ENCODE data around the gene BMPR1A. TPM values are rescaled to one million over a fixed set of nuclear protein-coding genes. Genes with fewer than 3 reads are reported as not detected.

Gene BMPR1A
- total and polyA plus RNA-seq, 2 of the 4 experiments (the other 2 are of a cell fraction), result 15.9 to 93.7 TPM

GRCh38 chr10:86850481-86850880, 94.1 kb downstream of the BMPR1A start:
- CTCF ChIA-PET, result interaction anchor here (2.0 kb wide), 1 partner anchor 10 kb away, joined by 4 read pairs; no protein-coding TSS in a partner anchor
- TF ChIP-seq, protein P1, sequence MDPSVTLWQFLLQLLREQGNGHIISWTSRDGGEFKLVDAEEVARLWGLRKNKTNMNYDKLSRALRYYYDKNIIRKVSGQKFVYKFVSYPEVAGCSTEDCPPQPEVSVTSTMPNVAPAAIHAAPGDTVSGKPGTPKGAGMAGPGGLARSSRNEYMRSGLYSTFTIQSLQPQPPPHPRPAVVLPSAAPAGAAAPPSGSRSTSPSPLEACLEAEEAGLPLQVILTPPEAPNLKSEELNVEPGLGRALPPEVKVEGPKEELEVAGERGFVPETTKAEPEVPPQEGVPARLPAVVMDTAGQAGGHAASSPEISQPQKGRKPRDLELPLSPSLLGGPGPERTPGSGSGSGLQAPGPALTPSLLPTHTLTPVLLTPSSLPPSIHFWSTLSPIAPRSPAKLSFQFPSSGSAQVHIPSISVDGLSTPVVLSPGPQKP (IDR thresholded peaks at IDR 0.05; ENCODE audit: borderline replicate concordance, low read depth, low read length), result no peak
- TF ChIP-seq, protein P2, sequence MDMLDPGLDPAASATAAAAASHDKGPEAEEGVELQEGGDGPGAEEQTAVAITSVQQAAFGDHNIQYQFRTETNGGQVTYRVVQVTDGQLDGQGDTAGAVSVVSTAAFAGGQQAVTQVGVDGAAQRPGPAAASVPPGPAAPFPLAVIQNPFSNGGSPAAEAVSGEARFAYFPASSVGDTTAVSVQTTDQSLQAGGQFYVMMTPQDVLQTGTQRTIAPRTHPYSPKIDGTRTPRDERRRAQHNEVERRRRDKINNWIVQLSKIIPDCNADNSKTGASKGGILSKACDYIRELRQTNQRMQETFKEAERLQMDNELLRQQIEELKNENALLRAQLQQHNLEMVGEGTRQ (IDR thresholded peaks at IDR 0.05; ENCODE audit: low read depth, low read length), result no peak
- no peak for TF ChIP-seq RCOR1 (IDR thresholded peaks at IDR 0.05; ENCODE audit: insufficient replicate concordance, low read length)
- TF ChIP-seq CEBPB (IDR thresholded peaks at IDR 0.05; ENCODE audit: low read depth, low read length), result no peak
- TF ChIP-seq SMC3 (IDR thresholded peaks at IDR 0.05; ENCODE audit: low read depth, low read length), result no peak
- H3K36me3 ChIP-seq (ENCODE audit: control insufficient read depth, insufficient read depth, low read length), result peaks cover under 1% of the 10 kb centered on the region; the same call in 1 of the 2 replicates
- H4K8ac ChIP-seq (ENCODE audit: low read depth in 2 of 2, low read length in 2 of 2), result no peak overlapping the region
- POLR2A ChIA-PET (ENCODE audit: unreplicated experiment), result no interaction called here
- no peak overlapping the region for H2BK5ac ChIP-seq (ENCODE audit: low read depth, low read length, poor library complexity, severe bottlenecking)
- no peak overlapping the region for H3K56ac ChIP-seq (ENCODE audit: extremely low read depth, insufficient read depth, low read length)
- no peak overlapping the region for H3K4me3 ChIP-seq (ENCODE audit: insufficient read depth, low read depth, low read length)
- no peak overlapping the region for H4K5ac ChIP-seq (ENCODE audit: low read depth, low read length)
- H3K9me1 ChIP-seq (ENCODE audit: insufficient read depth, low read length), result peaks cover 6% of the 10 kb centered on the region
- no peak overlapping the region for H3K4ac ChIP-seq (ENCODE audit: low read depth, low read length)
- H3K18ac ChIP-seq (ENCODE audit: low read depth, low read length), result no peak overlapping the region
- BruUV-seq (replicated peaks), result no TSS peak
- H3K9me3 ChIP-seq (ENCODE audit: control insufficient read depth, insufficient read depth, low read length), result no peaks in the 10 kb centered on the region
- in situ Hi-C loops (cut with MboI; ENCODE audit: low sequenced_read_pairs) (no loop called here), dilution Hi-C loops (cut with HindIII; ENCODE audit: low sequenced_read_pairs, unreplicated experiment) (no loop called here), intact Hi-C loops (cut with micrococcal nuclease) (no loop called here)
- H3K14ac ChIP-seq (replicated peaks; ENCODE audit: low read depth, low read length), result no peak overlapping the region
- no peak overlapping the region for H3K4me2 ChIP-seq (ENCODE audit: low read depth, low read length)
- no peak overlapping the region for H2AFZ ChIP-seq (replicated peaks; ENCODE audit: low read length, poor library complexity)
- H2AK9ac ChIP-seq (replicated peaks; ENCODE audit: low read depth, low read length, poor library complexity), result no peak overlapping the region
- ATAC-seq (ENCODE audit: low read depth) (no peak), DNase-seq (no peak)
- H3K9ac ChIP-seq (ENCODE audit: low read depth, low read length), result no peak overlapping the region
- WGBS, 2 experiments (ENCODE audit: extremely low coverage in 2 of 2, insufficient read length in 1 of 2), result no CpG with 5 or more reads among the region's 1 CpG
- H3K79me1 ChIP-seq (ENCODE audit: low read depth in 1 of 2, low read length in 2 of 2), result peaks cover 9 to 36% of the 10 kb centered on the region in 2 experiments; a peak in 3 of 4 replicates
- no peaks in the 10 kb centered on the region for H3K4me1 ChIP-seq (ENCODE audit: control insufficient read depth, insufficient read depth, low read length)
- H3K27ac ChIP-seq (ENCODE audit: insufficient read depth, low read length), result no peak overlapping the region
- no peak overlapping the region for H4K91ac ChIP-seq (ENCODE audit: insufficient read depth, low read depth, low read length)
- no peak overlapping the region for H2AK5ac ChIP-seq (ENCODE audit: low read depth, low read length)
- no peak overlapping the region for H2BK120ac ChIP-seq (ENCODE audit: low read depth, low read length)
- no peaks in the 10 kb centered on the region for H4K20me1 ChIP-seq (ENCODE audit: insufficient read depth, low read length)
- H3K27me3 ChIP-seq (ENCODE audit: control insufficient read depth, insufficient read depth, low read length), result no peaks in the 10 kb centered on the region
- no peak overlapping the region for H2BK15ac ChIP-seq (ENCODE audit: low read depth, low read length)
- 0 out of 2 replicates have a peak overlapping the region, but pooled peaks have one; percentile 11 for H3K23ac ChIP-seq (ENCODE audit: low read depth, low read length)
- no peak overlapping the region for H2BK20ac ChIP-seq (ENCODE audit: low read depth, low read length)
